ENCODE measurements around the gene GDF9. TPM values are rescaled to one million over a fixed set of nuclear protein-coding genes. Genes with fewer than 3 reads are reported as not detected.

Gene GDF9
- total and polyA plus RNA-seq, 10 of the 15 experiments (the other 5 are each of a cell fraction or from before 2014, with no cell fraction given) = 0.11 to 1.5 (median 0.34) TPM

DNA sequence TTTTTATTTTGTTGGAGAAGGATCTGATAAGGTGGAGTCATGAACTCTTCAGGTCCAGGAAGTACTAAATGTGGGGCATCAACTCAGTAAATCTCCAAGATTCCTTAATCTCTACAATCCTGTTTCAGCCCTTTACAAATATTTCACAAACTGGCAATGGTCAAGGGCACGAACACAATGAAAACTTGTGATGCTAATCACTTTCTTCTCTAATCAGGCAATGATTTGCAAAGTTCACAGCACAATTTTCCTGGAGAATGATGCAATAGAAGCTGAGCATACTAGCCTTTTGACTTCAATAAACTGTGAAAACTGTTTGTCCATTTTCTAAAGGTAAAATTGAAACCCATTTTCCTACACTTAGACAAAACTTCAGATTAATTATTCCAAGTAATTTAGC, 16.9 kb downstream of the GDF9 start (continued):
- TF ChIP-seq HCFC1 (IDR thresholded peaks at IDR 0.05; ENCODE audit: low read length) (no peak), NBN (IDR thresholded peaks at IDR 0.05) (no peak), CHD2 (IDR thresholded peaks at IDR 0.05; ENCODE audit: borderline replicate concordance, low read depth, low read length) (no peak), FOS (IDR thresholded peaks at IDR 0.05; ENCODE audit: borderline replicate concordance, extremely low read depth, insufficient read length) (no peak), ASH2L (IDR thresholded peaks at IDR 0.05; ENCODE audit: borderline replicate concordance, low read depth) (no peak), KLF5 (IDR thresholded peaks at IDR 0.05; ENCODE audit: partially characterized antibody) (no peak)

DNA sequence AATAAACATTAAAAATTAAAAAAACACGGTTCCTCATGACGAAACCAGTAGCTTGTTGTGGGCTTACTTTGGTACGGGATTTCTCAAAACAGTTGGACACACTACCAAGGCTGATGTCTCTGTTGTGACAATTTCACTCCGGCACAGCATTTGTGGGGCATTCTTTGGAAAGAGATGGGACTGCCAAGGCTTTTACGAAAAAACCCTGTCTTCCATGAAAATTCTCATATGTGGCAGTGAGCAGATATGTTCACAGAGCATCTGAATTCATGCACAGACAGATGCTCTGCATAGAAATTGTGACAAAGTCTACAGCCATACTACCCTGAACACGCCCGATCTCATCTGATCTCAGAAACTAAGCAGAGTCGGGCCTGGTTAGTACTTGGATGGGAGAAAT, 18.0 kb downstream of the GDF9 start:
- Histone ChIP-seq H3K36me3 (ENCODE audit: control insufficient read depth in 2 of 2, insufficient read depth in 2 of 2, low read length in 1 of 2) (no peaks in the 10 kb centered on the region), H3K4me1 (ENCODE audit: control insufficient read depth, insufficient read depth, low read length) (no peaks in the 10 kb centered on the region), H3K9me3 (replicated peaks; ENCODE audit: control insufficient read depth, insufficient read depth, low read length) (no peaks in the 10 kb centered on the region), H3K27ac (ENCODE audit: control insufficient read depth, insufficient read depth) (no peak overlapping the region), H3K79me2 (ENCODE audit: control insufficient read depth, insufficient read depth, low read length) (no peaks in the 10 kb centered on the region), H3K27me3 (replicated peaks in 1 of 2; ENCODE audit: control insufficient read depth in 2 of 2, insufficient read depth in 2 of 2, low read length in 1 of 2) (no peaks in the 10 kb centered on the region), H4K20me1 (ENCODE audit: control insufficient read depth, insufficient read depth) (no peaks in the 10 kb centered on the region), H3K4me3 (no peak overlapping the region), H3K9ac (ENCODE audit: control insufficient read depth, insufficient read depth, low read length) (no peak overlapping the region), H2AFZ (ENCODE audit: control insufficient read depth, low read depth, low read length) (no peak overlapping the region), H3K4me2 (ENCODE audit: control insufficient read depth, insufficient read depth) (no peak overlapping the region)
- ChIA-PET POLR2A (no interaction called here), CTCF (interaction anchor here (0.6 to 1.3 kb wide), 5 partner anchors 10 to 28 kb away, joined by 3 to 4 read pairs (median 3); no protein-coding TSS in a partner anchor), SMC1A (ENCODE audit: uncharacterized antibody, unreplicated experiment) (interaction anchor here (0.8 to 1.9 kb wide), 4 partner anchors 10 to 18 kb away, joined by 3 to 5 read pairs (median 4); partner anchors contain the start of genes GDF9 and UQCRQ), RAD21 (ENCODE audit: unreplicated experiment) (interaction anchor here (0.6 kb wide), 1 partner anchor 407 kb away, joined by 3 read pairs; no protein-coding TSS in a partner anchor)
- WGBS (ENCODE audit: insufficient coverage, insufficient replicate concordance, low lambda C conversion rate, missing lambda C conversion rate) = 80% methylated on average over 8 of the region's 8 CpGs
- intact Hi-C loops (cut with micrococcal nuclease; ENCODE audit: unreplicated experiment) (no loop called here), in situ Hi-C loops (cut with MboI) (no loop called here)
- ATAC-seq (no peak), FAIRE-seq (no peak), DNase-seq (ENCODE audit: low read depth, low spot score) (no peak)
- TF ChIP-seq KAT2A (conservative IDR thresholded peaks at IDR 0.05; ENCODE audit: control insufficient read depth, low read depth, low read length) (no peak), CBX3 (IDR thresholded peaks at IDR 0.05; ENCODE audit: borderline replicate concordance, low read depth) (no peak), POLR2A (IDR thresholded peaks at IDR 0.05; ENCODE audit: low read depth, low read length) (no peak), GATAD2B (conservative IDR thresholded peaks at IDR 0.05; ENCODE audit: low read depth) (no peak), SRF (IDR thresholded peaks at IDR 0.05; ENCODE audit: low read depth in 2 of 2, low read length in 2 of 2) (no peak), YBX1 (IDR thresholded peaks at IDR 0.05) (no peak), ATF7 (IDR thresholded peaks at IDR 0.05; ENCODE audit: low read depth) (no peak), NRF1 (conservative IDR thresholded peaks at IDR 0.05; ENCODE audit: low read depth, low read length) (no peak), MYC (IDR thresholded peaks at IDR 0.05; ENCODE audit: insufficient read depth, insufficient read length, insufficient replicate concordance, low read length, severe bottlenecking) (no peak), NFIC (IDR thresholded peaks at IDR 0.05; ENCODE audit: low read depth, low read length) (no peak), RBBP5 (conservative IDR thresholded peaks at IDR 0.05) (no peak), KDM1A (IDR thresholded peaks at IDR 0.05; ENCODE audit: borderline replicate concordance) (no peak), STAT1 (conservative IDR thresholded peaks at IDR 0.05) (no peak), TCF3 (IDR thresholded peaks at IDR 0.05; ENCODE audit: borderline replicate concordance, insufficient read depth, low read depth, low read length) (no peak)
- TF ChIP-seq, protein P1, sequence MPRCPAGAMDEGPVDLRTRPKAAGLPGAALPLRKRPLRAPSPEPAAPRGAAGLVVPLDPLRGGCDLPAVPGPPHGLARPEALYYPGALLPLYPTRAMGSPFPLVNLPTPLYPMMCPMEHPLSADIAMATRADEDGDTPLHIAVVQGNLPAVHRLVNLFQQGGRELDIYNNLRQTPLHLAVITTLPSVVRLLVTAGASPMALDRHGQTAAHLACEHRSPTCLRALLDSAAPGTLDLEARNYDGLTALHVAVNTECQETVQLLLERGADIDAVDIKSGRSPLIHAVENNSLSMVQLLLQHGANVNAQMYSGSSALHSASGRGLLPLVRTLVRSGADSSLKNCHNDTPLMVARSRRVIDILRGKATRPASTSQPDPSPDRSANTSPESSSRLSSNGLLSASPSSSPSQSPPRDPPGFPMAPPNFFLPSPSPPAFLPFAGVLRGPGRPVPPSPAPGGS (IDR thresholded peaks at IDR 0.05; ENCODE audit: borderline replicate concordance, insufficient read depth, low read depth, low read length, poor library complexity, severe bottlenecking) = no peak
- TF ChIP-seq, protein P2, sequence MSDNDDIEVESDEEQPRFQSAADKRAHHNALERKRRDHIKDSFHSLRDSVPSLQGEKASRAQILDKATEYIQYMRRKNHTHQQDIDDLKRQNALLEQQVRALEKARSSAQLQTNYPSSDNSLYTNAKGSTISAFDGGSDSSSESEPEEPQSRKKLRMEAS (IDR thresholded peaks at IDR 0.05; ENCODE audit: low read depth, low read length) = no peak
- BruUV-seq (replicated peaks) = no TSS peak

All from GM12878 (cell line).